Liver (tissue), 9 donors: Measurements from ENCODE around the gene PAK1IP1. TPM values are rescaled to one million over a fixed set of nuclear protein-coding genes. Genes with fewer than 3 reads are reported as not detected.

Source experiments
- DNase-seq: peaks from one replicate; pipeline ENCODE4 v3.0.0-alpha.2; 2017; ENCODE audit warnings: low spot score
- H3K27ac ChIP-seq, 2 donors: one replicate each; pipeline ENCODE4 v1.7.0; 2013; ENCODE audit warnings: inconsistent platforms in 2 of 2, low read length in 2 of 2, control low read depth in 1 of 2, low read depth in 1 of 2, mild to moderate bottlenecking in 1 of 2
- H3K27me3 ChIP-seq, 4 donors: one replicate each; pipeline versions ENCODE4 v1.6.1 to v1.7.0; 2013; ENCODE audit warnings: low read length in 3 of 4, inconsistent platforms in 1 of 4, mild to moderate bottlenecking in 1 of 4, moderate library complexity in 1 of 4; ENCODE audit not compliant: control insufficient read depth in 4 of 4, insufficient read depth in 4 of 4
- H3K36me3 ChIP-seq, 4 donors: one replicate each; pipeline versions ENCODE4 v1.6.1 to v1.7.0; 2013; ENCODE audit warnings: low read length in 3 of 4, mild to moderate bottlenecking in 3 of 4, low read depth in 1 of 4, moderate library complexity in 1 of 4; ENCODE audit not compliant: control insufficient read depth in 4 of 4, insufficient read depth in 3 of 4
- H3K4me1 ChIP-seq, 4 donors: one replicate each; pipeline versions ENCODE4 v1.6.1 to v1.7.0; 2013; ENCODE audit warnings: low read length in 3 of 4, mild to moderate bottlenecking in 3 of 4, moderate library complexity in 1 of 4; ENCODE audit not compliant: control insufficient read depth in 4 of 4, insufficient read depth in 4 of 4
- H3K4me3 ChIP-seq, 3 donors: one replicate each; pipeline versions ENCODE4 v1.6.1 to v1.7.0; 2013; ENCODE audit warnings: low read length in 3 of 3, control low read depth in 1 of 3, low read depth in 1 of 3, mild to moderate bottlenecking in 1 of 3
- H3K9ac ChIP-seq, 2 donors: one replicate each; pipeline ENCODE4 v1.7.0; 2013; ENCODE audit warnings: low read length in 2 of 2, mild to moderate bottlenecking in 2 of 2, moderate library complexity in 2 of 2, control low read depth in 1 of 2, low read depth in 1 of 2
- H3K9me3 ChIP-seq, 4 donors: one replicate each; pipeline versions ENCODE4 v1.6.1 to v1.7.0; 2013; ENCODE audit warnings: low read length in 3 of 4; ENCODE audit not compliant: control insufficient read depth in 4 of 4
- CTCF ChIP-seq: fragments of 150-350 bp; IDR thresholded peaks from 2 replicates; pipeline ENCODE4 v1.5.1; 2017; ENCODE audit warnings: improper control_type of control experiment, low read depth, low read length; ENCODE audit not compliant: missing input control
- EGR1 ChIP-seq, 2 donors: IDR thresholded peaks; 2 replicates each; pipeline ENCODE4 v1.6.1; 2016 to 2018; ENCODE audit warnings: antibody characterized with exemption in 2 of 2, low read depth in 2 of 2
- FOXA1 ChIP-seq: IDR thresholded peaks from 2 replicates; pipeline ENCODE4 v1.6.1; 2016; ENCODE audit warnings: antibody characterized with exemption
- FOXA2 ChIP-seq: IDR thresholded peaks from 2 replicates; pipeline ENCODE4 v1.6.1; 2016; ENCODE audit warnings: antibody characterized with exemption
- GABPA ChIP-seq, 2 donors: IDR thresholded peaks in 1 of 2; conservative IDR thresholded peaks in 1 of 2; 2 replicates each; pipeline ENCODE4 v1.6.1; 2016; ENCODE audit warnings: antibody characterized with exemption in 2 of 2, mild to moderate bottlenecking in 1 of 2, moderate library complexity in 1 of 2
- HNF4A ChIP-seq, 2 donors: conservative IDR thresholded peaks; 2 replicates each; pipeline ENCODE4 v1.6.1; 2016; ENCODE audit warnings: antibody characterized with exemption in 2 of 2, mild to moderate bottlenecking in 2 of 2
- HNF4G ChIP-seq: IDR thresholded peaks from 2 replicates; pipeline ENCODE4 v1.6.1; 2016; ENCODE audit warnings: antibody characterized with exemption
- JUND ChIP-seq, 2 donors: IDR thresholded peaks; 2 replicates each; pipeline ENCODE4 v1.6.1; 2016; ENCODE audit warnings: antibody characterized with exemption in 2 of 2
- MAX ChIP-seq: IDR thresholded peaks from 2 replicates; pipeline ENCODE4 v1.6.1; 2016; ENCODE audit warnings: antibody characterized with exemption
- NR2F2 ChIP-seq: IDR thresholded peaks from 2 replicates; pipeline ENCODE4 v1.6.1; 2016; ENCODE audit warnings: antibody characterized with exemption
- RAD21 ChIP-seq, 2 donors: IDR thresholded peaks; 2 replicates each; pipeline ENCODE4 v1.6.1; 2016; ENCODE audit warnings: antibody characterized with exemption in 2 of 2, mild to moderate bottlenecking in 2 of 2
- REST ChIP-seq: IDR thresholded peaks from 2 replicates; pipeline ENCODE4 v1.6.1; 2016; ENCODE audit warnings: antibody characterized with exemption, mild to moderate bottlenecking
- RXRA ChIP-seq, 2 donors: IDR thresholded peaks; 2 replicates each; pipeline ENCODE4 v1.6.1; 2017 to 2018; ENCODE audit warnings: antibody characterized with exemption in 2 of 2, mild to moderate bottlenecking in 1 of 2
- SP1 ChIP-seq: IDR thresholded peaks from 2 replicates; pipeline ENCODE4 v1.6.1; 2018; ENCODE audit warnings: antibody characterized with exemption, mild to moderate bottlenecking
- TAF1 ChIP-seq: conservative IDR thresholded peaks from 2 replicates; pipeline ENCODE4 v1.6.1; 2016; ENCODE audit warnings: antibody characterized with exemption, mild to moderate bottlenecking
- YY1 ChIP-seq: IDR thresholded peaks from 2 replicates; pipeline ENCODE4 v1.6.1; 2016; ENCODE audit warnings: antibody characterized with exemption, mild to moderate bottlenecking
- WGBS: extraction: QIAGEN DNeasy Blood & Tissue Kit; methylation state at CpG from one replicate; pipeline ENCODE4 v1.1.7; 2013; 5-methylcytosine and 5-hydroxymethylcytosine counted together
- polyA plus RNA-seq, 2 donors: library from polyadenylated mRNA; stranded (reverse) in 1 of 2; unstranded in 1 of 2; fragments of 200-250 nt in 1 of 2; fragments of >200 nt in 1 of 2; fragmentation: Nextera tagmentation in 1 of 2; extraction: Ambion mirVana in 1 of 2; gene quantifications; one replicate each; pipeline versions ENCODE4 v1.2.1 to v1.2.3, GENCODE V29; 2013 to 2015
- total RNA-seq, 2 donors: library from RNA; depleted of rRNA; stranded (reverse); fragments of >200 nt; gene quantifications; one replicate each; pipeline ENCODE4 v1.2.3, GENCODE V29; 2014
- TF ChIP-seq, protein P1 (sequence below): IDR thresholded peaks from 2 replicates; pipeline ENCODE4 v1.6.1; 2016; ENCODE audit warnings: antibody characterized with exemption
- TF ChIP-seq, protein P2 (sequence below): IDR thresholded peaks from 2 replicates; pipeline ENCODE4 v1.6.1; 2016; ENCODE audit warnings: antibody characterized with exemption
- donor health status: healthy.
- donor health status: healthy.
- donor health status: healthy.
- donor health status: healthy.
- donor health status: healthy.

PAK1IP1 gene
- total and polyA plus RNA-seq, 4 donors = 6.0 to 10.8 (median 7.7) TPM

- peaks cover 2 to 19% (median 10%) of the 10 kb centered on the region in 4 donors for H3K4me1 ChIP-seq
- H3K9me3 ChIP-seq = no peaks in the 10 kb centered on the region
- H3K27ac ChIP-seq = peak within 1 kb of the TSS; percentile 75 to 82
- H3K4me3 ChIP-seq = peak within 1 kb of the TSS; percentile 62 to 96 (median 84)
- peak within 1 kb of the TSS; percentile 91 to 96 for H3K9ac ChIP-seq
- no peak for TF ChIP-seq FOXA2
- TF ChIP-seq HNF4A (conservative IDR thresholded peaks at IDR 0.05) = peak; percentile 48 to 73
- TF ChIP-seq REST = peak; percentile 58
- TF ChIP-seq YY1 = peak; percentile 85
- TF ChIP-seq TAF1 = peak; percentile 71
- TF ChIP-seq RAD21 (IDR thresholded peaks at IDR 0.05) = peak; percentile 34 to 46
- TF ChIP-seq, protein P1, sequence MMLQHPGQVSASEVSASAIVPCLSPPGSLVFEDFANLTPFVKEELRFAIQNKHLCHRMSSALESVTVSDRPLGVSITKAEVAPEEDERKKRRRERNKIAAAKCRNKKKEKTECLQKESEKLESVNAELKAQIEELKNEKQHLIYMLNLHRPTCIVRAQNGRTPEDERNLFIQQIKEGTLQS = peak; percentile 64
- peak; percentile 37 to 54 for TF ChIP-seq RXRA (IDR thresholded peaks at IDR 0.05)
- TF ChIP-seq EGR1 (IDR thresholded peaks at IDR 0.05; ENCODE audit: low read depth in 2 of 2) = peak; percentile 85 to 89
- no peak for TF ChIP-seq FOXA1
- TF ChIP-seq JUND (IDR thresholded peaks at IDR 0.05) = peak in 1 of 2 donors; percentile 39
- peak; percentile 36 to 87 for TF ChIP-seq GABPA (IDR thresholded peaks at IDR 0.05 in 1 of 2, conservative IDR thresholded peaks at IDR 0.05 in 1 of 2)
- no peak for TF ChIP-seq CTCF
- no peak for TF ChIP-seq HNF4G
- peak; percentile 72 for TF ChIP-seq MAX
- TF ChIP-seq NR2F2 = peak; percentile 67
- peak; percentile 93 for TF ChIP-seq SP1
- TF ChIP-seq, protein P2, sequence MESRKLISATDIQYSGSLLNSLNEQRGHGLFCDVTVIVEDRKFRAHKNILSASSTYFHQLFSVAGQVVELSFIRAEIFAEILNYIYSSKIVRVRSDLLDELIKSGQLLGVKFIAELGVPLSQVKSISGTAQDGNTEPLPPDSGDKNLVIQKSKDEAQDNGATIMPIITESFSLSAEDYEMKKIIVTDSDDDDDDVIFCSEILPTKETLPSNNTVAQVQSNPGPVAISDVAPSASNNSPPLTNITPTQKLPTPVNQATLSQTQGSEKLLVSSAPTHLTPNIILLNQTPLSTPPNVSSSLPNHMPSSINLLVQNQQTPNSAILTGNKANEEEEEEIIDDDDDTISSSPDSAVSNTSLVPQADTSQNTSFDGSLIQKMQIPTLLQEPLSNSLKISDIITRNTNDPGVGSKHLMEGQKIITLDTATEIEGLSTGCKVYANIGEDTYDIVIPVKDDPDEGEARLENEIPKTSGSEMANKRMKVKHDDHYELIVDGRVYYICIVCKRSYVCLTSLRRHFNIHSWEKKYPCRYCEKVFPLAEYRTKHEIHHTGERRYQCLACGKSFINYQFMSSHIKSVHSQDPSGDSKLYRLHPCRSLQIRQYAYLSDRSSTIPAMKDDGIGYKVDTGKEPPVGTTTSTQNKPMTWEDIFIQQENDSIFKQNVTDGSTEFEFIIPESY = peak; percentile 83
- WGBS = 2% methylated on average over 52 of the region's 52 CpGs
- H3K36me3 ChIP-seq = peaks cover 0 to 9% (median 6%) of the 10 kb centered on the region in 4 donors
- peak; percentile 100 for DNase-seq
- H3K27me3 ChIP-seq = no peaks in the 10 kb centered on the region
Measured at GRCh38 chr6:10747251-10747972, 52.6 kb downstream of the PAK1IP1 start, which contains the start of gene TMEM14B. Gene TMEM14B (plus strand): TSS chr6:10747805. CDS start chr6:10749246, 1,441 bp downstream.
